OCI-M1 (cell line): Measurements from ENCODE around the gene CLIP1.
"Not testable (repeated sequence)": the region's sequence is repeated elsewhere in the genome, so short reads cannot be mapped to it uniquely, and the experiment has no call there.

Source experiments
- DNase-seq: peaks from one replicate; lab custom pipeline; 2025; lab: John Stamatoyannopoulos, UW

The CLIP1 gene

GRCh38 chr12:122435186-122435585 is 12.7 kb upstream of the CLIP1 start:
- DNase-seq, result no peak

GRCh38 chr12:122429043-122429442 is 6.6 kb upstream of the CLIP1 start:
- DNase-seq, result not testable (repeated sequence)

- DNase-seq, result no peak
Measured at GRCh38 chr12:122427403-122427802, 4.9 kb upstream of the CLIP1 start.

- DNase-seq, result peak; percentile 72
Measured at GRCh38 chr12:122423258-122424165, 1.0 kb upstream of the CLIP1 start.

GRCh38 chr12:122422730-122423257 is 325 bp upstream of the CLIP1 start:
- peak; percentile 59 for DNase-seq

GRCh38 chr12:122421187-122421820 is 1.2 kb downstream of the CLIP1 start:
- DNase-seq, result peak; percentile 72

- no peak for DNase-seq
Measured at GRCh38 chr12:122420471-122421162, 1.9 kb downstream of the CLIP1 start.

GRCh38 chr12:122419094-122419493 is 3.4 kb downstream of the CLIP1 start:
- DNase-seq, result not testable (repeated sequence)

GRCh38 chr12:122415665-122416064 is 6.8 kb downstream of the CLIP1 start:
- not testable (repeated sequence) for DNase-seq

- DNase-seq, result peak; percentile 70
Measured at GRCh38 chr12:122413516-122414404, 8.7 kb downstream of the CLIP1 start.

- DNase-seq, result no peak
Measured at GRCh38 chr12:122412851-122413433, 9.5 kb downstream of the CLIP1 start.

GRCh38 chr12:122411537-122411936 is 10.9 kb downstream of the CLIP1 start:
- DNase-seq, result no peak

GRCh38 chr12:122407208-122407607 is 15.3 kb downstream of the CLIP1 start:
- no peak for DNase-seq

- DNase-seq, result peak; percentile 89
Measured at GRCh38 chr12:122406701-122407164, 15.7 kb downstream of the CLIP1 start.

- no peak for DNase-seq
Measured at GRCh38 chr12:122403831-122404230, 18.6 kb downstream of the CLIP1 start.

- DNase-seq, result peak; percentile 15
Measured at GRCh38 chr12:122403115-122403770, 19.2 kb downstream of the CLIP1 start.

GRCh38 chr12:122402264-122402663 is 20.2 kb downstream of the CLIP1 start:
- DNase-seq, result no peak

GRCh38 chr12:122399592-122400373 is 22.7 kb downstream of the CLIP1 start:
- DNase-seq, result peak; percentile 95

GRCh38 chr12:122399254-122399591 is 23.2 kb downstream of the CLIP1 start:
- DNase-seq, result peak; percentile 81

- not testable (repeated sequence) for DNase-seq
Measured at GRCh38 chr12:122397981-122398380, 24.5 kb downstream of the CLIP1 start.
